UCSD-AML1 (cell line): Measurements from ENCODE around the gene SLF2.
A peak's percentile ranks its signal among the peaks of the same experiment; 100 is the strongest.

Source experiments
- DNase-seq: peaks from one replicate; lab custom pipeline; 2025; ENCODE audit not compliant: unreplicated experiment; lab: John Stamatoyannopoulos, UW

SLF2 gene

DNA sequence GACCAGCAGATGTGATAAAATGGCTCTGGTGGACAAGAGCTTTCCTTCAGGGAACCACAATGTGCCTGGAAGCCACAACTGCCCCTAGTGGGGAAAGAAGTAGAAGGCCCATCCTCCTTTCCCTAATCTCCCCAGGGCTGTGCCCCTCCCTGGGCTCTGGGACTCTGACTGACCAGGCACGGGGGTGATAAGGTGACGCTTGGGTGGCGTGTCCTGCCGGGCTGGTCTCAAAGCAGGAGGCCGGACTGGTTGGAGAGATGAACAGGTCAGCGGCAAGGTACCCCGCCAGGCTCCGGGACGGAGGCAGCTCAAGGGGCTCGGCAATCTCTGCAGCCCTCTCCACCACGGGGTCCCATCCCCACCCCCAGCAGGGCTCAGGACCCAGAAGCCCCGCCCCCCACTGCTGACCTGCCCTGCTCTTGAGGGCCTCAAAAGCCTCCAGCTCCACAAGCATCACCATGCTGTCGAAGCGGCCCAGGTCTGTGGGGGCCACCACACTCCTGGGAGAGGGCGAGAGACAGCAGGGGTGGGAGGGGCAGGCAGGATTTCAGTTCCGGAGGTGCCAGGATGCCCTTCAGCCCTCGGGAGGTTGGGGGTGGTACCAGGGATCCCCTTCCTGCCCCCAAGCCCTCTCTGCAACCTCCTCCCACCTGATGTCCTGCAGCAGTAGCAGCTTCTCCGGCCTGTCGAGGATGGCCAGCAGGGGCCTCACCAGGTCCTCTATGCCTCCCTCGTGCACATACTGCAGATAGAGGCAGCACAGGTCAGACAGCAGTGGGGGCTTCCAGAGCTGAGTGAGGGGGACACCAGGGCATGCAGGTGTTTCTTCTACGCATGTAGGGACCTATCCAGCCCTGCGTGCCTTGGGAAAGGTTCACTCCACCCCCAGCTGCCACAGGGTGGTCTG is 99.0 kb downstream of the SLF2 start:
- peak; percentile 26 for DNase-seq

DNA sequence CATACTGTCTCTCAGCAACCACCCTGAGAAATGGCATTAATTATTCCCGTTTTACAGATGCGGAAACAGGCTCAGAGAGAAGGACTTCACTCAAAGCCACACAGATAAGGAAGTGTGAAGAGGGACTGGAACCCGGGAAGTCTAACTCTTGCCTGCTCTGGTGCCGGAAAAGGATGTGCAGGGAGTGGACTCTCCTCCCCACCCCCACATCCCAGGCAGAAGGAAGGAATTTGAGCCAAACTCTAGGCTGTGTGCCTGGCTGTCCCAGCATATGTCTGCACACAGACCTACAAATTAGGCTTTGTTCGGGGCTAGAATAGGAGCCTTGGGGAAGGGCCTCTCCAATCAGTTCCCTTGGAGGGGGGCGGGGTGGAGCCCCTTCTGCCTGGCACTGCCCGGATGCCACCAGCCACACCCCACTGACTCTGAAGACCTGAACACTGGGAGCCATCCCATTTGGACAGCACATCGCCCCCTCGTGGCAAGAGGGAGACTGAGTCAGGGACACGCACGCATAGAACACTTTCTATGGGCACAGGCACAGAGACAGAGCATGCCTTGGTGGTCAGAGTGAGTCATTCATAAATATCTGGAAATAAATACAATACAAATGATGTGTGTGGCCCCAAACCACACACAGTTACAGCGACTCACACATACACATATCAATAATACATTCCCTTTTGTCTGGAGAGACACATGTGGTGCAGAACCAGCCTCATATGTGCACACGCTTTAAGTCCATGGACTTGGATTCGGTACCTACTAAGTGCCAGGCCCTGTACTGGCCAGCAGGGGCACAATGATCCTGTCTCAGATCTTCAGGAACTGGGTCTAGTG is 100.0 kb downstream of the SLF2 start:
- peak; percentile 87 for DNase-seq

DNA sequence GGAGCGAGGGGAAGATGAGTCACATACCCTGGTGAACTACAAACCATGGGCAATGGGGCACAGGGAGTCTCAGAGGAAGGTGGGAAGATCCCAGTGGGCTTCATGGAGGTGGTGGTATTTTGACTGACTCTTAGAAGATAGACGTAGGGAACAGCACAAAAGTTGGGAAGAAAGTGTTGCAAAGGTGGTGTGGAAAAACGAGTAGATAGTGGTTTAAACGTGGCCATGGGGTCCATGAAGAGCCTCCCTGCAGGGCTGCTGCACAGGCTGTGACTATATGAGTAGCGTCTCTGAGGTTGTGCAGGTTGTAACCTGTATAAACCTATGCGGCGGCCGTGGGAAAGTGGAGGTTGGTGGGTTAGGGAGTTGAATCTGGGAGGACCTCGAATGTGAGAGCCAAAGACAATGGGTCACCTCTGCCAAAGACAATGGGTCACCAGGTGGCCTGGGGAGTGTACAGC is 100.6 kb downstream of the SLF2 start:
- DNase-seq, result no peak

DNA sequence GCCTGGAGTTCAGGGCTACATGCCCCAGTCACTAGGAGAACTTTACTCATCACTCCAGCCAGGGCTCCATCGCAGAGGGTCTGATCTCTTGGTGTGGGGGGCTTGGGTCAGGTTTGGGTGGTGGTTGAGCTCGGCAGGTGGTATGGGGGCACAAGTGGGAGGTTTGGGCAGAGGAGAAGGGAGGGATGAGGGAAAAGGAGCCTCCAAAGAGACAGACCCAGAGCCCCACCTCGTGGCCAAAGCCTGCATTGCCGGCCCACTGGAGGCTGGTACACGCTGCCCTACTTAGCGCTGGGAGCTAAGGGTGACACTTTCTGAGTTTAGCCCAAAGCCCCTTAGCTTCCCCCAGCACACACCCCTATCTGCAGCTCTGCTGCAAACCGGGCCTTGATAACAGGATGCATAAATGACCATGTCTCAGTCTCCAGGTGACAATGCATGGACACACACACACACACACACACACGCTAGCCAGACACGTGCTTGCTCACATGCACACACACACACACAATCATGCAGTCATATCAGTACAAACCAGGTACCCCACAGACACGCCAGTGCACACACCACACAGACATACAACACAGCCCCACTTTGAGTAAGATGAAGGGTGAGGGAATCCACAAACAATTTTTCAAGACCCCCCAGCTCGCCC is 101.6 kb downstream of the SLF2 start:
- peak; percentile 83 for DNase-seq
